ENCODE results near the gene NELFCD.

The NELFCD gene

GRCh38 chr20:59015411-59015810, 34.4 kb downstream of the NELFCD start:
- peaks cover 4% of the 10 kb centered on the region for H3K4me1 ChIP-seq (ENCODE audit: control insufficient read depth, low read depth, low read length)
- H3K4me3 ChIP-seq (ENCODE audit: low read length), result no peak overlapping the region
- no peaks in the 10 kb centered on the region for H3K9me3 ChIP-seq (ENCODE audit: control insufficient read depth, low read depth, low read length)
- no peaks in the 10 kb centered on the region for H3K27me3 ChIP-seq (ENCODE audit: control insufficient read depth, insufficient read depth, low read length)
- H3K27ac ChIP-seq (ENCODE audit: low read length), result no peak overlapping the region
- H3K9ac ChIP-seq (ENCODE audit: low read length), result no peak overlapping the region
- H3K36me3 ChIP-seq (ENCODE audit: control insufficient read depth, low read depth, low read length), result no peaks in the 10 kb centered on the region

- H3K27me3 ChIP-seq (ENCODE audit: control insufficient read depth, insufficient read depth, low read length), result no peaks in the 10 kb centered on the region
- peaks cover 3% of the 10 kb centered on the region for H3K4me1 ChIP-seq (ENCODE audit: control insufficient read depth, low read depth, low read length)
- H3K36me3 ChIP-seq (ENCODE audit: control insufficient read depth, low read depth, low read length), result no peaks in the 10 kb centered on the region
- no peak overlapping the region for H3K9ac ChIP-seq (ENCODE audit: low read length)
- no peaks in the 10 kb centered on the region for H3K9me3 ChIP-seq (ENCODE audit: control insufficient read depth, low read depth, low read length)
- H3K4me3 ChIP-seq (ENCODE audit: low read length), result no peak overlapping the region
- H3K27ac ChIP-seq (ENCODE audit: low read length), result no peak overlapping the region
Measured at GRCh38 chr20:59015812-59016711, 35.0 kb downstream of the NELFCD start.

- H3K4me1 ChIP-seq (ENCODE audit: control insufficient read depth, low read depth, low read length), result no peaks in the 10 kb centered on the region
- no peaks in the 10 kb centered on the region for H3K27me3 ChIP-seq (ENCODE audit: control insufficient read depth, insufficient read depth, low read length)
- H3K9me3 ChIP-seq (ENCODE audit: control insufficient read depth, low read depth, low read length), result no peaks in the 10 kb centered on the region
- no peak overlapping the region for H3K9ac ChIP-seq (ENCODE audit: low read length)
- H3K27ac ChIP-seq (ENCODE audit: low read length), result no peak overlapping the region
- H3K36me3 ChIP-seq (ENCODE audit: control insufficient read depth, low read depth, low read length), result no peaks in the 10 kb centered on the region
- H3K4me3 ChIP-seq (ENCODE audit: low read length), result no peak overlapping the region
Measured at GRCh38 chr20:59016795-59017492, 35.9 kb downstream of the NELFCD start.

GRCh38 chr20:59017493-59018231, 36.6 kb downstream of the NELFCD start:
- Histone ChIP-seq H3K9ac (ENCODE audit: low read length) (no peak overlapping the region), H3K36me3 (ENCODE audit: control insufficient read depth, low read depth, low read length) (peaks cover 3% of the 10 kb centered on the region), H3K4me1 (ENCODE audit: control insufficient read depth, low read depth, low read length) (no peaks in the 10 kb centered on the region), H3K27me3 (ENCODE audit: control insufficient read depth, insufficient read depth, low read length) (no peaks in the 10 kb centered on the region), H3K9me3 (ENCODE audit: control insufficient read depth, low read depth, low read length) (no peaks in the 10 kb centered on the region), H3K4me3 (ENCODE audit: low read length) (no peak overlapping the region), H3K27ac (ENCODE audit: low read length) (no peak overlapping the region)

- Histone ChIP-seq H3K9me3 (ENCODE audit: control insufficient read depth, low read depth, low read length) (no peaks in the 10 kb centered on the region), H3K27me3 (ENCODE audit: control insufficient read depth, insufficient read depth, low read length) (no peaks in the 10 kb centered on the region), H3K9ac (ENCODE audit: low read length) (no peak overlapping the region), H3K4me3 (ENCODE audit: low read length) (no peak overlapping the region), H3K4me1 (ENCODE audit: control insufficient read depth, low read depth, low read length) (no peaks in the 10 kb centered on the region), H3K36me3 (ENCODE audit: control insufficient read depth, low read depth, low read length) (peaks cover 13% of the 10 kb centered on the region), H3K27ac (ENCODE audit: low read length) (no peak overlapping the region)
Measured at GRCh38 chr20:59018817-59019216, 37.8 kb downstream of the NELFCD start.

- Histone ChIP-seq H3K4me1 (ENCODE audit: control insufficient read depth, low read depth, low read length) (no peaks in the 10 kb centered on the region), H3K4me3 (ENCODE audit: low read length) (no peak within 1 kb of the TSS), H3K9me3 (ENCODE audit: control insufficient read depth, low read depth, low read length) (no peaks in the 10 kb centered on the region), H3K27ac (ENCODE audit: low read length) (no peak within 1 kb of the TSS), H3K27me3 (ENCODE audit: control insufficient read depth, insufficient read depth, low read length) (no peaks in the 10 kb centered on the region), H3K36me3 (ENCODE audit: control insufficient read depth, low read depth, low read length) (peaks cover 14% of the 10 kb centered on the region), H3K9ac (ENCODE audit: low read length) (no peak within 1 kb of the TSS)
Measured at GRCh38 chr20:59019217-59019616, 38.2 kb downstream of the NELFCD start, which contains the start of gene TUBB1. TSS of gene TUBB1 (plus strand) at chr20:59019429. CDS start at chr20:59019523, 94 bp downstream.

- no peak overlapping the region for H3K9ac ChIP-seq (ENCODE audit: low read length)
- no peak overlapping the region for H3K27ac ChIP-seq (ENCODE audit: low read length)
- H3K4me3 ChIP-seq (ENCODE audit: low read length), result no peak overlapping the region
- peaks cover 2% of the 10 kb centered on the region for H3K27me3 ChIP-seq (ENCODE audit: control insufficient read depth, insufficient read depth, low read length)
- peaks cover 28% of the 10 kb centered on the region for H3K36me3 ChIP-seq (ENCODE audit: control insufficient read depth, low read depth, low read length)
- no peaks in the 10 kb centered on the region for H3K9me3 ChIP-seq (ENCODE audit: control insufficient read depth, low read depth, low read length)
- peaks cover 11% of the 10 kb centered on the region for H3K4me1 ChIP-seq (ENCODE audit: control insufficient read depth, low read depth, low read length)
Measured at GRCh38 chr20:59020938-59021551, 40.0 kb downstream of the NELFCD start.

- H3K4me3 ChIP-seq (ENCODE audit: low read length), result no peak overlapping the region
- no peak overlapping the region for H3K9ac ChIP-seq (ENCODE audit: low read length)
- H3K27ac ChIP-seq (ENCODE audit: low read length), result no peak overlapping the region
- no peaks in the 10 kb centered on the region for H3K9me3 ChIP-seq (ENCODE audit: control insufficient read depth, low read depth, low read length)
- H3K4me1 ChIP-seq (ENCODE audit: control insufficient read depth, low read depth, low read length), result peaks cover 13% of the 10 kb centered on the region
- peaks cover 19% of the 10 kb centered on the region for H3K27me3 ChIP-seq (ENCODE audit: control insufficient read depth, insufficient read depth, low read length)
- H3K36me3 ChIP-seq (ENCODE audit: control insufficient read depth, low read depth, low read length), result peaks cover 42% of the 10 kb centered on the region
Measured at GRCh38 chr20:59022754-59023153, 41.7 kb downstream of the NELFCD start.

- peaks cover 13% of the 10 kb centered on the region for H3K4me1 ChIP-seq (ENCODE audit: control insufficient read depth, low read depth, low read length)
- H3K36me3 ChIP-seq (ENCODE audit: control insufficient read depth, low read depth, low read length), result peaks cover 50% of the 10 kb centered on the region
- H3K27me3 ChIP-seq (ENCODE audit: control insufficient read depth, insufficient read depth, low read length), result peaks cover 27% of the 10 kb centered on the region
- H3K27ac ChIP-seq (ENCODE audit: low read length), result no peak overlapping the region
- H3K9me3 ChIP-seq (ENCODE audit: control insufficient read depth, low read depth, low read length), result no peaks in the 10 kb centered on the region
- H3K9ac ChIP-seq (ENCODE audit: low read length), result no peak overlapping the region
- H3K4me3 ChIP-seq (ENCODE audit: low read length), result no peak overlapping the region
Measured at GRCh38 chr20:59023616-59024015, 42.6 kb downstream of the NELFCD start.

GRCh38 chr20:59024111-59024530, 43.1 kb downstream of the NELFCD start:
- Histone ChIP-seq H3K9me3 (ENCODE audit: control insufficient read depth, low read depth, low read length) (no peaks in the 10 kb centered on the region), H3K27me3 (ENCODE audit: control insufficient read depth, insufficient read depth, low read length) (peaks cover 33% of the 10 kb centered on the region), H3K27ac (ENCODE audit: low read length) (no peak overlapping the region), H3K4me3 (ENCODE audit: low read length) (no peak overlapping the region), H3K9ac (ENCODE audit: low read length) (no peak overlapping the region), H3K4me1 (ENCODE audit: control insufficient read depth, low read depth, low read length) (peaks cover 13% of the 10 kb centered on the region), H3K36me3 (ENCODE audit: control insufficient read depth, low read depth, low read length) (peaks cover 55% of the 10 kb centered on the region)

GRCh38 chr20:59025086-59025485, 44.0 kb downstream of the NELFCD start:
- H3K36me3 ChIP-seq (ENCODE audit: control insufficient read depth, low read depth, low read length), result peaks cover 65% of the 10 kb centered on the region
- H3K4me1 ChIP-seq (ENCODE audit: control insufficient read depth, low read depth, low read length), result peaks cover 13% of the 10 kb centered on the region
- peaks cover 42% of the 10 kb centered on the region for H3K27me3 ChIP-seq (ENCODE audit: control insufficient read depth, insufficient read depth, low read length)
- no peaks in the 10 kb centered on the region for H3K9me3 ChIP-seq (ENCODE audit: control insufficient read depth, low read depth, low read length)
- no peak overlapping the region for H3K9ac ChIP-seq (ENCODE audit: low read length)
- H3K27ac ChIP-seq (ENCODE audit: low read length), result no peak overlapping the region
- H3K4me3 ChIP-seq (ENCODE audit: low read length), result no peak overlapping the region

All from iPS-18a (cell line).